GM23338 (cell line): ENCODE measurements around the gene CBX2. TPM values are rescaled to one million over a fixed set of nuclear protein-coding genes. Genes with fewer than 3 reads are reported as not detected.
A peak's percentile ranks its signal among the peaks of the same experiment; 100 is the strongest.

Experiments used
- ATAC-seq: fragments of 200-7000 bp; cut with Tn5 transposase; 3 replicates; pipeline ENCODE4 v1.9.1; 2020
- DNase-seq: peaks from one replicate; pipeline ENCODE4 v3.0.0-alpha.2; 2015; ENCODE audit warnings: low spot score
- H2AFZ ChIP-seq: fragments of 200-600 bp; sonication (generic); 2 replicates; pipeline ENCODE4 v1.8.0; 2016; ENCODE audit warnings: antibody characterized with exemption, mild to moderate bottlenecking, moderate library complexity
- H3F3A ChIP-seq: fragments of 200-600 bp; sonication (generic); replicated peaks from 2 replicates; pipeline ENCODE4 v1.8.0; 2017; ENCODE audit warnings: antibody characterized with exemption, mixed run types, low read depth
- H3K27ac ChIP-seq: fragments of 200-600 bp; sonication (generic); 2 replicates; pipeline ENCODE4 v1.6.1; 2016; ENCODE audit warnings: low read depth
- H3K27me3 ChIP-seq: fragments of 200-600 bp; sonication (generic); 2 replicates; pipeline ENCODE4 v1.8.0; 2016; ENCODE audit warnings: mild to moderate bottlenecking, mixed run types, moderate library complexity; ENCODE audit not compliant: insufficient read depth
- H3K36me3 ChIP-seq: fragments of 200-600 bp; sonication (generic); 2 replicates; pipeline ENCODE4 v1.8.0; 2016; ENCODE audit warnings: mild to moderate bottlenecking; ENCODE audit not compliant: insufficient read depth
- H3K4me1 ChIP-seq: fragments of 200-600 bp; sonication (generic); 2 replicates; pipeline ENCODE4 v1.8.0; 2016; ENCODE audit warnings: mild to moderate bottlenecking, moderate library complexity; ENCODE audit not compliant: insufficient read depth
- H3K4me2 ChIP-seq: fragments of 200-600 bp; sonication (generic); 2 replicates; pipeline ENCODE4 v1.7.1; 2017; ENCODE audit warnings: mixed run types
- H3K4me3 ChIP-seq: fragments of 200-600 bp; sonication (generic); 2 replicates; pipeline ENCODE4 v1.6.1; 2016; ENCODE audit warnings: mixed run types
- H3K79me2 ChIP-seq: fragments of 200-600 bp; sonication (generic); replicated peaks from 2 replicates; pipeline ENCODE4 v1.8.0; 2017; ENCODE audit warnings: mild to moderate bottlenecking; ENCODE audit not compliant: insufficient read depth
- H3K9me2 ChIP-seq: fragments of 200-600 bp; sonication (generic); 2 replicates; pipeline ENCODE4 v1.8.0; 2017; ENCODE audit not compliant: insufficient read depth
- H4K20me1 ChIP-seq: fragments of 200-600 bp; sonication (generic); replicated peaks from 2 replicates; pipeline ENCODE4 v1.8.0; 2017; ENCODE audit warnings: mild to moderate bottlenecking; ENCODE audit not compliant: insufficient read depth
- H3K27ac Mint-ChIP-seq: 2 replicates; pipeline ENCODE4 v1.8.0; 2020; ENCODE audit warnings: inconsistent platforms, mild to moderate bottlenecking, moderate library complexity, mixed read lengths
- H3K27me3 Mint-ChIP-seq: 3 replicates; pipeline ENCODE4 v1.8.0; 2022; ENCODE audit warnings: low read depth, mild to moderate bottlenecking, moderate library complexity, mixed read lengths, inconsistent platforms; ENCODE audit not compliant: insufficient read depth, poor library complexity
- H3K36me3 Mint-ChIP-seq: 3 replicates; pipeline ENCODE4 v1.8.0; 2021; ENCODE audit warnings: low read depth, mild to moderate bottlenecking, inconsistent platforms, moderate library complexity, mixed read lengths
- H3K4me1 Mint-ChIP-seq: 3 replicates; pipeline ENCODE4 v1.8.0; 2020; ENCODE audit warnings: mild to moderate bottlenecking, inconsistent platforms, mixed read lengths
- H3K4me3 Mint-ChIP-seq: 3 replicates; pipeline ENCODE4 v1.8.0; 2021; ENCODE audit warnings: moderate library complexity, mild to moderate bottlenecking, inconsistent platforms, mixed read lengths
- H3K9me3 Mint-ChIP-seq: 3 replicates; pipeline ENCODE4 v1.8.0; 2020; ENCODE audit warnings: moderate library complexity, mild to moderate bottlenecking, inconsistent platforms, mixed read lengths
- CREB1 ChIP-seq: fragments of 250-450 bp; sonication (Bioruptor Pico); IDR thresholded peaks from 2 replicates; pipeline ENCODE4 v1.5.0; 2020; ENCODE audit warnings: low read depth, mild to moderate bottlenecking, moderate library complexity
- REST ChIP-seq: IDR thresholded peaks from one replicate; pipeline ENCODE4 v1.6.1; 2018; ENCODE audit warnings: antibody characterized with exemption; ENCODE audit not compliant: unreplicated experiment
- polyA plus RNA-seq: library from polyadenylated mRNA; unstranded; fragments of >200 nt; fragmentation: Nextera tagmentation; extraction: Ambion mirVana; gene quantifications from 2 replicates; pipeline ENCODE4 v1.2.1, GENCODE V29; 2016
- total RNA-seq: library from RNA; depleted of rRNA; stranded (reverse); fragments of >200 nt; shearing (Covaris generic); gene quantifications from 2 replicates; pipeline ENCODE4 v1.2.3, GENCODE V29; 2014
- TF ChIP-seq, protein P1 (sequence below), 2 experiments: fragments of 200-600 bp in 1 of 2; sonication (generic) in 1 of 2; conservative IDR thresholded peaks; 2 replicates each; pipeline versions ENCODE4 v1.5.1 to v1.6.1; 2016 to 2017; ENCODE audit warnings: antibody characterized with exemption in 2 of 2, low read depth in 2 of 2, mild to moderate bottlenecking in 2 of 2, moderate library complexity in 1 of 2

Gene CBX2
- total and polyA plus RNA-seq, 2 experiments from 2014 or later: 26.6 to 114 TPM

DNA sequence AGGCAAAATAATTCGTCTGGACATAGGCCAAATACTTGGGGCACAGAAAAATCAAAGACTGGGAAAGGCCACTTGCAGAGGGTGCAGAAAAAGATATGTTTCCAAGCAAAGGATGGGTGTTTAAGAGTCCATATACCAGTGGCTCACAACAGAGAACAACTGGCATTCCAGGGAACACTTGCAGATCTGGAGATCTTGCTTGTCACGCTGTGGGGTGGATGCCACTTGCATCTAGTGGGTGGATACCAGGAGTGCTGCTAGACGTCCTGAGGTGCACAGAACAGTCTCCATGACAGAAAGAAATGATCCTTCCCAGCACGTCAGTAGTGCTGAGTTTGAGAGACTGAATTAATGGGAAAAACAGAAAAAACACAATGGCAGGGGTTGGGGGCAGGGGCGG is 10.5 kb downstream of the CBX2 start (continued):
- TF ChIP-seq, protein P1, sequence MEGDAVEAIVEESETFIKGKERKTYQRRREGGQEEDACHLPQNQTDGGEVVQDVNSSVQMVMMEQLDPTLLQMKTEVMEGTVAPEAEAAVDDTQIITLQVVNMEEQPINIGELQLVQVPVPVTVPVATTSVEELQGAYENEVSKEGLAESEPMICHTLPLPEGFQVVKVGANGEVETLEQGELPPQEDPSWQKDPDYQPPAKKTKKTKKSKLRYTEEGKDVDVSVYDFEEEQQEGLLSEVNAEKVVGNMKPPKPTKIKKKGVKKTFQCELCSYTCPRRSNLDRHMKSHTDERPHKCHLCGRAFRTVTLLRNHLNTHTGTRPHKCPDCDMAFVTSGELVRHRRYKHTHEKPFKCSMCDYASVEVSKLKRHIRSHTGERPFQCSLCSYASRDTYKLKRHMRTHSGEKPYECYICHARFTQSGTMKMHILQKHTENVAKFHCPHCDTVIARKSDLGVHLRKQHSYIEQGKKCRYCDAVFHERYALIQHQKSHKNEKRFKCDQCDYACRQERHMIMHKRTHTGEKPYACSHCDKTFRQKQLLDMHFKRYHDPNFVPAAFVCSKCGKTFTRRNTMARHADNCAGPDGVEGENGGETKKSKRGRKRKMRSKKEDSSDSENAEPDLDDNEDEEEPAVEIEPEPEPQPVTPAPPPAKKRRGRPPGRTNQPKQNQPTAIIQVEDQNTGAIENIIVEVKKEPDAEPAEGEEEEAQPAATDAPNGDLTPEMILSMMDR (conservative IDR thresholded peaks at IDR 0.05; ENCODE audit: low read depth in 2 of 2): no peak
- TF ChIP-seq CREB1: no peak

DNA sequence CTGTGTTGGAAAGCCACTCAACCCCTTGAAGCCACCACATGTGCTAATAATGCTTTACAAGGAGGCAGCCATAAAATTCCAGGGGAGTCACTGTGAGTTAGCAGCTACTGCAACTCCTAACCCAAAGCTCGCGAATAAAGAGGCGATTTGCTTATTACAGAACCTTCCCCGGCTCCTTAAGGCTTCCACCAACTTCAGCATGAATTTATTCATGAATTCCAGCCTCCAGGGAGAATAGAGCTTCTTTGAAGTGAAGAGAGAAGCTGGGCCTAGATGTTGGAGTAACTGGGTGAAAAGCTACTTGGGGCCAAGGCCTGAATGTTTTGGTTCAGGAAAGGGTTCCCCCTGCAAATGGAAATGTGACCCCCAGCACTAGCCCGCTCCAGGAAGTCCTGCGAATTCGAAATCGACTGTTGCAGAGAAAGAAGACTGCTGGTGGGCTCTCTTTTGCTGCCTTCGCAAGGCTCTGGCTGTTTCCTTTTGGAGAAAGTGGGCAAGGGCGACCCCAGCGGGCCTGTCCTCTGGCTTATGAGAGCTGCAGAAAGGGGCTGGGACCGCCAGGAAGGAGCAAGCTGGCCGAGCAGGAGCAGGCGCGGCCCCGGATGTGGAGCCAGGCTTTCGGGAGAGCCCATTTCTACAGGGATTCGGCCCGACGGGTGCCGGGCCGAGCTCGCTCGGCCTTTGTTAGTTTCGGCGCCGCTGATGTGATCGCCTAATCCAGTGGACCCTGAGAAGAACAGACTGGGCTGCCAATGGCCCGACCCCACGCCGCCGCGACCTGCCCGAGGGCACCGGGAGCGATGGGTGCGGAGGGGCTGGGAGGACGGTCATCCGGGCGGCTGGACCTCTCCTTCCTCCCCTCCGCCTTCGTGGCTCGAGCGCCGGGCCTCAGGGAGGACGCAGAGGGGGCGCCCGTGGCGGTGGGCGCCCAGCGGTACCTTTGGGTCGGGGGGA is 11.3 kb downstream of the CBX2 start:
- Histone ChIP-seq H3K79me2 (no peaks in the 10 kb centered on the region), H4K20me1 (peaks cover 24% of the 10 kb centered on the region), H3K4me2 (peak overlapping the region; percentile 88), H3K4me1 (peaks cover 37% of the 10 kb centered on the region), H3K4me3 (peak overlapping the region; percentile 68), H3K36me3 (no peaks in the 10 kb centered on the region), H3K27ac (no peak overlapping the region), H2AFZ (peak overlapping the region; percentile 86; the same call in 1 of the 2 replicates), H3K9me2 (no peaks in the 10 kb centered on the region), H3K27me3 (peaks cover 75% of the 10 kb centered on the region), H3F3A (peaks cover 31% of the 10 kb centered on the region)
- Mint-ChIP-seq H3K36me3 (peaks cover 16% of the 10 kb centered on the region), H3K9me3 (no peaks in the 10 kb centered on the region), H3K4me3 (peak overlapping the region; percentile 63), H3K27ac (no peak overlapping the region), H3K27me3 (peaks cover 89% of the 10 kb centered on the region), H3K4me1 (peaks cover 55% of the 10 kb centered on the region)
- TF ChIP-seq, protein P1 (conservative IDR thresholded peaks at IDR 0.05; ENCODE audit: low read depth in 2 of 2): peak in 1 of 2 experiments; percentile 68; a peak in 3 of 4 replicates
- TF ChIP-seq REST: no peak
- DNase-seq: peak; percentile 88
- ATAC-seq: peak; percentile 54
